GM12864 (cell line): ENCODE data around the gene MAEA.

Experiments
- DNase-seq: peaks from one replicate; pipeline ENCODE4 v3.0.0-alpha.2; 2011; ENCODE audit warnings: low read depth
- H3K4me3 ChIP-seq: 2 replicates; pipeline ENCODE4 v1.5.1; 2011; ENCODE audit warnings: mild to moderate bottlenecking, low read depth, low read length, control low read depth
- CTCF ChIP-seq: IDR thresholded peaks from 2 replicates; pipeline ENCODE4 v1.5.1; 2011; ENCODE audit warnings: low read depth, mild to moderate bottlenecking, moderate library complexity, low read length, control low read depth, inconsistent platforms; ENCODE audit errors: missing control alignments

Gene MAEA

DNA sequence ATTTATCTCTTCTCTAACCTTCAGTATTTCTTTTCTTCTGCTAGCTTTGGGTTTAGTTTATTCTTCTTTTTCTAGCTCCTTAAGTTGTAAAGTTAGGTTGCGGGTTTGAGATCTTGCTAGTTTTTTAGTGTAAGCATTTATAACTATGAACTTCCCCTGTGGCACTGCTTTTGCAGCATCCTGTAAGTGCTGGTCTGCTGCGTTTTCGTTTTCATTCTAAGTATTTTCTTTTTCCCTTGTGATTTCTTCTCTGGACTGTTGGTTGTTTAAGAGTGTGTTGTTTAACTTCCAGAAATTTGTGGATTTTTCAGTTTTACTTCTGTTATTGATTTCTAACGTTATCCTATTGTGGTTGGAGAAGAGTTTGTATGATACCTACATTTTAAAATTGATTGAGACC is 29.7 kb upstream of the MAEA start:
- no peak for TF ChIP-seq CTCF
- no peak for DNase-seq
- H3K4me3 ChIP-seq: no peak overlapping the region

GRCh38 chr4:1260418-1261106 is 29.1 kb upstream of the MAEA start:
- DNase-seq: no peak
- TF ChIP-seq CTCF: no peak
- H3K4me3 ChIP-seq: no peak overlapping the region

- no peak for DNase-seq
- no peak for TF ChIP-seq CTCF
- H3K4me3 ChIP-seq: no peak overlapping the region
Observed at GRCh38 chr4:1261107-1261928, 28.4 kb upstream of the MAEA start.

DNA sequence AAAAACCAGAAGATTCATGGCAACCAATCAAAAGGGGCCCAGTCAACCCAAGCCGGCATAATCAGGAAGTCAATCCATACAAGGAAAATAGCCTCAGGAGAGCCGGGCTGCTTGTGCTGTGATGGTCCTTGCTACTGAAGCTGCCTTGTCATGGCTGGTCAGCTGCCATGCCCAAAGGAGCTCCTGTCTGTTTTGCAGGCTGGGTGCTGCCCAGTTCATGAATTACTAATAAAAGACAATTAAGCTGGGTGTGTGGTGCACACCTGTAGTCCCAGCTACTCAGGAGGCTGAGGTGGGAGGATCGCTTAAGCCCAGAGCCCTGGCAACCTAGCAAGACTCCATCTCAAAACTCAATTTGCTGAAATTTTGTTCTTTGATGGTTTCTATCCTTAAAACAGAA is 24.7 kb upstream of the MAEA start:
- no peak for DNase-seq
- no peak for TF ChIP-seq CTCF
- H3K4me3 ChIP-seq: no peak overlapping the region

DNA sequence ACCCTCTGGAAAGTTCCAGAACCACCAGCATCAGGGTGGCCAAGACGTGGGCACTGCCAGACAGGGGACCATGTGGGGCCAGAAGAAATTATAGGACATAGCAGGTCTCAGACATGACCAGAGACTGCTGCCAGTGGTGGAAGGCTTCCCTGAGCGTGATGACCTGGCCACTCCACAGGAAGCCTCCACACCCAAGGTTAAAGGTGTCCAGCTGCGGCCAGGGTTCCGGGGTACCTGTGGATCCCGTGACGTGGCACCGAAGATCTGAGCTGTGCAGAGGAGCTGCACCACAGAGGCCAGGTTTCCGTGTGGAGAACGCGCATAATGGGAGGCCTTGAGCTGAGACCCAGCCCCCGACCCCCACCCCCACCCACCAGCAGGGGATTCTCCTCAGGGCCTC is 24.3 kb upstream of the MAEA start:
- no peak for DNase-seq
- H3K4me3 ChIP-seq: no peak overlapping the region
- TF ChIP-seq CTCF: no peak

DNA sequence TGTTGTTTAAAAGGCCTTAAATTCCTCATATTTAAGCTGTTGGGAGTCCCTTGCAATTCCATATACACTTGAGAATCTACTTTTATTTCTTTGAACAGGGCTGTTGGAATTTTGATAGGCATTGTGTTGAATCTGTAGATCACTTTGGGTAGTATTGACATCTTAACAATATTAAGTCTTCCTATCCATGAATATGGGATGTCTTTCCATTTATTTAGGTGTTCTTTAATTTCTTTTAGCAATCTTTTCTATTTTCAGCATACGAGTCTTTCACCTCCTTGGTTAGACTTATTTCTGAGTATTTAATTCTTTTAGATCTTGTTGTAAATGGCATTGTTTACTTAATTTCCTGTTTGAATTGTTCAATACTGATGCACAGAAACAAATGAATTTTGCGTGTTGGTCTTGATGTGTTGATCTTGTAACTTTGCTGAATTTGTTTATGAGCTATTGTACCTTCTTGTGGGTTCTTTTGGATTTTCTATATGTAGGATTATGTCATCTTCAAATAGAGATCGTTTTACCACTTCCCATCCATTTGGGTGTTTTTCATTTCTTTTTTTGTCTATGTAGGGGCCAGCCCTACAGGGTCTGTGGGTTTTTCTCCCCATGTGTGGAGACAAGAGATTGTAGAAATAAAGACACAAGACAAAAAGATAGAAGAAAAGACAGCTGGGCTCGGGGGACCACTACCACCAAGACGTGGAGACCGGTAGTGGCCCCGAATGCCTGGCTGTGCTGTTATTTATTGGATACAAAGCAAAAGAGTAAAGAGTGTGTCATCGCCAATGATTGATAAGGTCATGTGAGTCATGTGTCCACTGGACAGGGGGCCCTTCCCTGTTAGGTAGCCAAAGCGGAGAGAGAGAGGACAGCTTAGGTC is 22.6 kb upstream of the MAEA start:
- H3K4me3 ChIP-seq: peak overlapping the region; percentile 3; the same call in 1 of the 2 replicates
- no peak for DNase-seq
- no peak for TF ChIP-seq CTCF
